Neural cell (in vitro differentiated cells): ENCODE results near the gene HAP1.

ENCODE experiments used
- RAD21 ChIP-seq: fragments of 450-650 bp; conservative IDR thresholded peaks from 2 replicates; pipeline ENCODE4 v1.6.1; 2014; ENCODE audit warnings: antibody characterized with exemption, mild to moderate bottlenecking, moderate library complexity
- TAF1 ChIP-seq: IDR thresholded peaks from 2 replicates; pipeline ENCODE4 v1.6.1; 2012; ENCODE audit warnings: low read depth
- TF ChIP-seq, protein P1 (sequence below): fragments of 450-650 bp; IDR thresholded peaks from 2 replicates; pipeline ENCODE4 v1.5.1; 2014; ENCODE audit warnings: antibody characterized with exemption, mild to moderate bottlenecking, moderate library complexity; ENCODE audit not compliant: poor library complexity, severe bottlenecking
- TF ChIP-seq, protein P2 (sequence below): IDR thresholded peaks from 2 replicates; pipeline ENCODE4 v1.6.1; 2012; ENCODE audit warnings: borderline replicate concordance

DNA sequence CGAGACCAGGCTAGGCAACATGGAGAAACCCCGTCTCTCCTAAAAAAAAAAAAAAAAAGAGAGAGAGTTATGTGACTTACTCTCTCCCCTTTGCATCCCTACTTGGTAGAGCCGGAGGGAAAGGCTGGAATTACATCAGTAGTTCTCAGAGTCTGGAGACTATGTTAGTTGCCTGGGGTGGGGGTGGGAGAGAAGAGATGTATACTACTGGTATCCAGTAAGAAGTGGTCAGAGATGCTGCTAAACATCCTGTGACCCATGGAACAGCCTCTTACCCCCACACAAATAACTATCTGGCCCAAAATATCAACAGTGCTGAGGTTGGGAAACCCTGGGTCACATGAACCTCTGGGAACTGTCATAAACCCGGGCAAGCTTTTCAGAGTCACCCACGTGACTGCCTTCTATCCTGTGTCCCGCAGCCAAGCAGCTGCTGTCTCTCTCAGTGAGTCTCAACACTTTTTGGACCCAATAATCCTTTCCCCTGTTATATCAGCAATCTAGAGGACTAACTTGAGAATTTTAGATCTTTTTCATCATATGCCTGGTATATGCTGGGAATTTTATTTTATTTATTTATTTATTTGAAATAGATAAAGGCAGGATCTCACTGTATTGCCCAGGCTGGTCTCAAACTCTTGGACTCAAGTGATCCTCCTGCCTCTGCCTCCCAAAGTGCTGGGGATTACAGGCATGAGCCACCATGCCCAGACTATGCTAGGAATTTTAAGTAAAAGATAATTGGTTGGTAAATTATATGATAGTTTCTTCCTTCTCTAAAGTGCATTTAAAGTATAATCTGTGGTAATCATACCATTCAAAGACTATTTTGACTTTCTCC lies 37.1 kb downstream of the HAP1 start:
- TF ChIP-seq, protein P1, sequence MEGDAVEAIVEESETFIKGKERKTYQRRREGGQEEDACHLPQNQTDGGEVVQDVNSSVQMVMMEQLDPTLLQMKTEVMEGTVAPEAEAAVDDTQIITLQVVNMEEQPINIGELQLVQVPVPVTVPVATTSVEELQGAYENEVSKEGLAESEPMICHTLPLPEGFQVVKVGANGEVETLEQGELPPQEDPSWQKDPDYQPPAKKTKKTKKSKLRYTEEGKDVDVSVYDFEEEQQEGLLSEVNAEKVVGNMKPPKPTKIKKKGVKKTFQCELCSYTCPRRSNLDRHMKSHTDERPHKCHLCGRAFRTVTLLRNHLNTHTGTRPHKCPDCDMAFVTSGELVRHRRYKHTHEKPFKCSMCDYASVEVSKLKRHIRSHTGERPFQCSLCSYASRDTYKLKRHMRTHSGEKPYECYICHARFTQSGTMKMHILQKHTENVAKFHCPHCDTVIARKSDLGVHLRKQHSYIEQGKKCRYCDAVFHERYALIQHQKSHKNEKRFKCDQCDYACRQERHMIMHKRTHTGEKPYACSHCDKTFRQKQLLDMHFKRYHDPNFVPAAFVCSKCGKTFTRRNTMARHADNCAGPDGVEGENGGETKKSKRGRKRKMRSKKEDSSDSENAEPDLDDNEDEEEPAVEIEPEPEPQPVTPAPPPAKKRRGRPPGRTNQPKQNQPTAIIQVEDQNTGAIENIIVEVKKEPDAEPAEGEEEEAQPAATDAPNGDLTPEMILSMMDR, result no peak
- no peak for TF ChIP-seq TAF1
- TF ChIP-seq, protein P2, sequence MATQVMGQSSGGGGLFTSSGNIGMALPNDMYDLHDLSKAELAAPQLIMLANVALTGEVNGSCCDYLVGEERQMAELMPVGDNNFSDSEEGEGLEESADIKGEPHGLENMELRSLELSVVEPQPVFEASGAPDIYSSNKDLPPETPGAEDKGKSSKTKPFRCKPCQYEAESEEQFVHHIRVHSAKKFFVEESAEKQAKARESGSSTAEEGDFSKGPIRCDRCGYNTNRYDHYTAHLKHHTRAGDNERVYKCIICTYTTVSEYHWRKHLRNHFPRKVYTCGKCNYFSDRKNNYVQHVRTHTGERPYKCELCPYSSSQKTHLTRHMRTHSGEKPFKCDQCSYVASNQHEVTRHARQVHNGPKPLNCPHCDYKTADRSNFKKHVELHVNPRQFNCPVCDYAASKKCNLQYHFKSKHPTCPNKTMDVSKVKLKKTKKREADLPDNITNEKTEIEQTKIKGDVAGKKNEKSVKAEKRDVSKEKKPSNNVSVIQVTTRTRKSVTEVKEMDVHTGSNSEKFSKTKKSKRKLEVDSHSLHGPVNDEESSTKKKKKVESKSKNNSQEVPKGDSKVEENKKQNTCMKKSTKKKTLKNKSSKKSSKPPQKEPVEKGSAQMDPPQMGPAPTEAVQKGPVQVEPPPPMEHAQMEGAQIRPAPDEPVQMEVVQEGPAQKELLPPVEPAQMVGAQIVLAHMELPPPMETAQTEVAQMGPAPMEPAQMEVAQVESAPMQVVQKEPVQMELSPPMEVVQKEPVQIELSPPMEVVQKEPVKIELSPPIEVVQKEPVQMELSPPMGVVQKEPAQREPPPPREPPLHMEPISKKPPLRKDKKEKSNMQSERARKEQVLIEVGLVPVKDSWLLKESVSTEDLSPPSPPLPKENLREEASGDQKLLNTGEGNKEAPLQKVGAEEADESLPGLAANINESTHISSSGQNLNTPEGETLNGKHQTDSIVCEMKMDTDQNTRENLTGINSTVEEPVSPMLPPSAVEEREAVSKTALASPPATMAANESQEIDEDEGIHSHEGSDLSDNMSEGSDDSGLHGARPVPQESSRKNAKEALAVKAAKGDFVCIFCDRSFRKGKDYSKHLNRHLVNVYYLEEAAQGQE, result no peak
- no peak for TF ChIP-seq RAD21
